Activated CD4-positive, alpha-beta memory T cell treated with anti-CD3 and anti-CD28 coated beads, Interleukin-2, amount 10 ng/mL, durations not matched to agents 7 days and 5 days (primary cell): Measurements from ENCODE around the gene GAS2L2. TPM values are rescaled to one million over a fixed set of nuclear protein-coding genes. Genes with fewer than 3 reads are reported as not detected.
"Not testable (repeated sequence)": the region's sequence is repeated elsewhere in the genome, so short reads cannot be mapped to it uniquely, and the experiment has no call there.

Experiments
- CTCF ChIA-PET: fragments of 350-600 bp; sonication (Branson Sonifier 250); formaldehyde crosslinking; loops from one replicate; lab custom pipeline; 2021; ENCODE audit warnings: antibody characterized with exemption, inconsistent platforms; lab: Charles Lee
- POLR2A ChIA-PET: fragments of 350-600 bp; sonication (Branson Sonifier 250); formaldehyde crosslinking; loops from one replicate; lab custom pipeline; 2021; ENCODE audit warnings: antibody characterized with exemption; lab: Charles Lee
- DNase-seq: peaks from one replicate; pipeline ENCODE4 v3.0.0-alpha.2; 2020
- H3K27ac Mint-ChIP-seq: one replicate; pipeline ENCODE4 v1.8.0; 2021; ENCODE audit warnings: mild to moderate bottlenecking, mixed read lengths
- H3K27me3 Mint-ChIP-seq: one replicate; pipeline ENCODE4 v1.8.0; 2021; ENCODE audit warnings: mixed read lengths
- H3K36me3 Mint-ChIP-seq: one replicate; pipeline ENCODE4 v1.8.0; 2021; ENCODE audit warnings: low read depth, mixed read lengths
- H3K4me1 Mint-ChIP-seq: one replicate; pipeline ENCODE4 v1.8.0; 2021; ENCODE audit warnings: mixed read lengths
- H3K4me3 Mint-ChIP-seq: one replicate; pipeline ENCODE4 v1.8.0; 2021; ENCODE audit warnings: mild to moderate bottlenecking, mixed read lengths
- H3K9me3 Mint-ChIP-seq: one replicate; pipeline ENCODE4 v1.8.0; 2021; ENCODE audit warnings: mixed read lengths
- total RNA-seq, 2 experiments: library from RNA; stranded (reverse); gene quantifications; one replicate each; pipeline ENCODE4 v1.2.3, GENCODE V29; 2021

The GAS2L2 gene
- total RNA-seq, 2 experiments from 2014 or later: not detected

DNA sequence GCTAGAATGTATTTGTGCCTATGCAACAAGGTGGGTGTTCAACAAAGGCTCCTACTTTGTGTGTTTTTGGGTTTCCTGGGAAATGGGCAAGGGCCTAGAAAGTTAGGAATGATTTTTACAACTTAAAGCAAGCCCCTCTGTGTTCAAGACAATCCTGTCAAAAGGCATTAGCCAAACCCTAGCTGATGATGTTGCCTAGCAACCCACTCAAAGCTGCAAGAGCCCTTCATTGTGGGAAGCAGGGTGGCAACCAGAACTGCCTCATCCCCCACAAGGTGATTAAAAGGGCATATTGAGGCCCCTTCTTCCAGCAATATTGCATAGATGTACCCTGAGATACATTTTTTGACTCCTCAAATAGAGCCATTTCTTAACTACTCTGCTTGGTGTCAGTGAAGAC, 37.6 kb downstream of the GAS2L2 start:
- no peaks in the 10 kb centered on the region for H3K27me3 Mint-ChIP-seq
- H3K4me1 Mint-ChIP-seq: peaks cover 3% of the 10 kb centered on the region
- ChIA-PET CTCF (no interaction called here), POLR2A (no interaction called here)
- H3K27ac Mint-ChIP-seq: no peak overlapping the region
- no peaks in the 10 kb centered on the region for H3K9me3 Mint-ChIP-seq
- H3K4me3 Mint-ChIP-seq: no peak overlapping the region
- H3K36me3 Mint-ChIP-seq: peaks cover 30% of the 10 kb centered on the region
- DNase-seq: no peak

DNA sequence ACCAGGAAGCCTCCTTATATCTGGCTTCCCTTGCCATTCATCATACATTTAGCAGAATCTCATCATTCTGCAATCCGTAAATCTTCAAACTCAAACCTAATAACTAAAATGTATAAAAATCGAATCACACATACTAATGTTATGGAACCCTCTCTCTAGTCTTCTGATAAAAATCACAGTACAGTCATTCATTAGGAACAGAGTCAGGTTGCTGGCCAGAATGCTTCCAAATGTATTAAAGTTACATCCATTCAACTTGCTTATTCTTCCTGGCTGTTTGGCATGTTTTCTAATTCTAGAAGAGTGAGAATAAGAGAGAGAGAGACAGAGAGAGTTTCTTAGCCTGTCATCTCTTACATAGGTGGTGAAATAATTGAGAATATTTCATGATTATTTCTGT, 38.1 kb downstream of the GAS2L2 start:
- H3K36me3 Mint-ChIP-seq: peaks cover 31% of the 10 kb centered on the region
- ChIA-PET POLR2A (no interaction called here), CTCF (no interaction called here)
- H3K9me3 Mint-ChIP-seq: no peaks in the 10 kb centered on the region
- no peak for DNase-seq
- H3K27ac Mint-ChIP-seq: no peak overlapping the region
- no peak overlapping the region for H3K4me3 Mint-ChIP-seq
- H3K27me3 Mint-ChIP-seq: no peaks in the 10 kb centered on the region
- H3K4me1 Mint-ChIP-seq: peaks cover 3% of the 10 kb centered on the region

GRCh38 chr17:35713069-35713728, 39.8 kb downstream of the GAS2L2 start:
- Mint-ChIP-seq H3K36me3 (peaks cover 28% of the 10 kb centered on the region), H3K27ac (no peak overlapping the region), H3K9me3 (no peaks in the 10 kb centered on the region), H3K27me3 (no peaks in the 10 kb centered on the region), H3K4me3 (no peak overlapping the region), H3K4me1 (peaks cover 10% of the 10 kb centered on the region)
- ChIA-PET POLR2A (interaction anchor here (1.0 kb wide), 1 partner anchor 23 kb away, joined by 3 read pairs; no protein-coding TSS in a partner anchor), CTCF (no interaction called here)
- DNase-seq: no peak

- Mint-ChIP-seq H3K27me3 (no peaks in the 10 kb centered on the region), H3K36me3 (peaks cover 24% of the 10 kb centered on the region), H3K27ac (no peak overlapping the region), H3K4me1 (peaks cover 14% of the 10 kb centered on the region), H3K9me3 (no peaks in the 10 kb centered on the region), H3K4me3 (no peak overlapping the region)
- POLR2A ChIA-PET: no interaction called here
- CTCF ChIA-PET: interaction anchor here (2.4 kb wide), 1 partner anchor 36 kb away, joined by 6 read pairs; no protein-coding TSS in a partner anchor
- no peak for DNase-seq
Measured at GRCh38 chr17:35710950-35711349, 42.1 kb downstream of the GAS2L2 start.

GRCh38 chr17:35709874-35710273, 43.2 kb downstream of the GAS2L2 start:
- H3K4me1 Mint-ChIP-seq: peaks cover 14% of the 10 kb centered on the region
- H3K27me3 Mint-ChIP-seq: no peaks in the 10 kb centered on the region
- H3K27ac Mint-ChIP-seq: no peak overlapping the region
- no peaks in the 10 kb centered on the region for H3K9me3 Mint-ChIP-seq
- ChIA-PET CTCF (interaction anchor here (1.1 to 2.4 kb wide), 2 partner anchors 25 to 37 kb away, joined by 3 to 6 read pairs; no protein-coding TSS in a partner anchor), POLR2A (no interaction called here)
- no peak for DNase-seq
- H3K36me3 Mint-ChIP-seq: peaks cover 24% of the 10 kb centered on the region
- no peak overlapping the region for H3K4me3 Mint-ChIP-seq

DNA sequence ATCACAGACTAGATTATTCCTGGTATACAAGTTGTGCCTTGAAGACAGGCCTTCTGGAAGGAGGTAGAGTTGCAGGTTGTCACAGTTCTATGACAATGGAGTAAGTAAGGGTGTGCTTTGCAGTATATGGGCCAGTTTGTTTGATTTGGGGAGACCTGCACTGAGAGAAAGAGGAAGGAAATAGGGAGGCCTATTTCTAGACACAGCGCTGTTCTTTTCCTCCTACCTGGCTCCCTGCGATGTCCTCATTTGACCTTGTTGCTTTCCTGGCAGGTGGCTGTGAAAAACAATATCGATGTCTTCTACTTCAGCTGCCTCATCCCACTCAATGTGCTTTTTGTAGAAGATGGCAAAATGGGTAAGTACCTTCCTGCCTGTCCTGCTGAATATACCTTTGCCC, 44.1 kb downstream of the GAS2L2 start:
- no peak overlapping the region for H3K27ac Mint-ChIP-seq
- H3K9me3 Mint-ChIP-seq: no peaks in the 10 kb centered on the region
- peaks cover 14% of the 10 kb centered on the region for H3K4me1 Mint-ChIP-seq
- peaks cover 24% of the 10 kb centered on the region for H3K36me3 Mint-ChIP-seq
- CTCF ChIA-PET: interaction anchor here (1.1 to 2.4 kb wide), 2 partner anchors 24 to 38 kb away, joined by 3 to 6 read pairs; no protein-coding TSS in a partner anchor
- H3K4me3 Mint-ChIP-seq: no peak overlapping the region
- POLR2A ChIA-PET: interaction anchor here (0.6 to 1.6 kb wide), 2 partner anchors 9 to 131 kb away, joined by 3 read pairs; partner anchors contain the start of gene PEX12
- no peak for DNase-seq
- no peaks in the 10 kb centered on the region for H3K27me3 Mint-ChIP-seq

DNA sequence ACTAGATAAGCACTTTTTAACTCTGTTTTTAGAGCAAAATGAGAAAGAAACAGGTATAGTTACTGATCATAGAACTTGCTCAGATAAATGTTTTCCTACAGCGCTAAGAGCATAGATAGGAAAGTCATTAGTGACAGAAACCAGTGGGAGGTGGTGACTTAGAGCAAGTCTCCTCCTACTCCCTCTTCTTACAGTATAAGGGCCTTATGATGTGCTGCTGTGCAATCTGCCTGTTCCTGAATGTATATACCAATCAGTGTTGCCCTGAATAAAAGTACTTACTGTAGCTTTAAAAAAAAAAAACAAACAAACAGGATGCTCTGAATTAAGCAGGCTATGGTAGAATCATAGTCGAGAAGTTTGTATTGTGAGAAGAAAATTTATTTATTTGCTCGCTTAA, 44.9 kb downstream of the GAS2L2 start:
- no peak for DNase-seq
- no peaks in the 10 kb centered on the region for H3K9me3 Mint-ChIP-seq
- H3K4me3 Mint-ChIP-seq: no peak overlapping the region
- H3K27ac Mint-ChIP-seq: no peak overlapping the region
- ChIA-PET POLR2A (interaction anchor here (0.6 to 1.6 kb wide), 2 partner anchors 10 to 130 kb away, joined by 3 read pairs; partner anchors contain the start of gene PEX12), CTCF (no interaction called here)
- peaks cover 14% of the 10 kb centered on the region for H3K4me1 Mint-ChIP-seq
- no peaks in the 10 kb centered on the region for H3K27me3 Mint-ChIP-seq
- H3K36me3 Mint-ChIP-seq: peaks cover 28% of the 10 kb centered on the region

DNA sequence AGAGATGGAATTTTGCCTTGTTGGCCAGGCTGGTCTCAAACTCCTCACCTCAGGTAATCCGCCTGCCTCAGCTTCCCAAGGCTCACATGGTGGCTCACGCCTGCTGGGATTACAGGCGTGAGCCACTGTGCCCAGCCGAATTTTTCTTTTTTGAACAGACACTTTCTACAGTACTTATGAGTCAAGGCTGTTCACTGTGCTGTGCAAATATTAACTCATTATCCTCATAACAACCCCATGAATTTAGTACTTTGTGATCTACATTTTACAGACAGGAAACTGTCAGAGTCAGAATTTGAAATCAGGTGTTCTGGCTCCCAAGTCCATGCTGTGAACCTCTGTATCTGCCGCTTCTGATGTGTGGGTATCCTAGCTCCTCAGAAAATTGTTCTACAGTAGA, 47.3 kb downstream of the GAS2L2 start:
- no peak for DNase-seq
- H3K4me3 Mint-ChIP-seq: no peak overlapping the region
- H3K9me3 Mint-ChIP-seq: no peaks in the 10 kb centered on the region
- H3K27ac Mint-ChIP-seq: no peak overlapping the region
- no peaks in the 10 kb centered on the region for H3K27me3 Mint-ChIP-seq
- ChIA-PET CTCF (no interaction called here), POLR2A (no interaction called here)
- peaks cover 13% of the 10 kb centered on the region for H3K4me1 Mint-ChIP-seq
- peaks cover 38% of the 10 kb centered on the region for H3K36me3 Mint-ChIP-seq

DNA sequence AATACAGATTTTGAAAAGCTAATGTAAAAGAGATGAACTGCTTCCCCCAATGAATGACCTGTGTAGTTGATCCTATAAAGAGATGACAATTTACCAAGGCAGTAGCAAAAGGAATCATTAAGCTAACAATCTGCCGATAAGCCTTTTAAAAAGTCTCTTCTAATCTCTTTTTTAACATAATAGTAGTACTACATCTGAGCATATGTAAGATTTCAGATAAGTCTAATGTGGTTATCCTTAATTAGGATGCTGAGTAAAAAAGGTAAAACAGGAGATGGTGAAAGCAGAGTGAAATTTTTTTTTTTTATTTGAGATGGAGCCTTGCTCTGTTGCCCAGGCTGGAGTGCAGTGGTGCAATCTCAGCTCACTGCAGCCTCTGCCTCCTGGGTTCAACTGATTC, 47.8 kb downstream of the GAS2L2 start:
- CTCF ChIA-PET: no interaction called here
- Mint-ChIP-seq H3K36me3 (peaks cover 33% of the 10 kb centered on the region), H3K4me1 (peaks cover 13% of the 10 kb centered on the region)

GRCh38 chr17:35703308-35703707, 49.7 kb downstream of the GAS2L2 start:
- H3K36me3 Mint-ChIP-seq: peaks cover 24% of the 10 kb centered on the region
- POLR2A ChIA-PET: not testable (repeated sequence)

More for the DNA sequence above, 47.8 kb downstream of the GAS2L2 start:
- H3K27me3 Mint-ChIP-seq: no peaks in the 10 kb centered on the region
- no peaks in the 10 kb centered on the region for H3K9me3 Mint-ChIP-seq
- no peak overlapping the region for H3K4me3 Mint-ChIP-seq
- DNase-seq: no peak
- POLR2A ChIA-PET: interaction anchor here (1.1 kb wide), 1 partner anchor 9 kb away, joined by 3 read pairs; no protein-coding TSS in a partner anchor
- no peak overlapping the region for H3K27ac Mint-ChIP-seq

GRCh38 chr17:35701491-35701890, 51.5 kb downstream of the GAS2L2 start:
- Mint-ChIP-seq H3K4me1 (peaks cover 5% of the 10 kb centered on the region), H3K27me3 (no peaks in the 10 kb centered on the region), H3K4me3 (no peak overlapping the region), H3K9me3 (no peaks in the 10 kb centered on the region), H3K27ac (no peak overlapping the region), H3K36me3 (peaks cover 31% of the 10 kb centered on the region)
- ChIA-PET POLR2A (no interaction called here), CTCF (interaction anchor here (1.1 kb wide), 1 partner anchor 62 kb away, joined by 3 read pairs; no protein-coding TSS in a partner anchor)
- DNase-seq: no peak

More at GRCh38 chr17:35703308-35703707, 49.7 kb downstream of the GAS2L2 start:
- H3K27me3 Mint-ChIP-seq, H3K9me3 Mint-ChIP-seq, DNase-seq, CTCF ChIA-PET, H3K27ac Mint-ChIP-seq, H3K4me1 Mint-ChIP-seq, H3K4me3 Mint-ChIP-seq: not testable (repeated sequence)

DNA sequence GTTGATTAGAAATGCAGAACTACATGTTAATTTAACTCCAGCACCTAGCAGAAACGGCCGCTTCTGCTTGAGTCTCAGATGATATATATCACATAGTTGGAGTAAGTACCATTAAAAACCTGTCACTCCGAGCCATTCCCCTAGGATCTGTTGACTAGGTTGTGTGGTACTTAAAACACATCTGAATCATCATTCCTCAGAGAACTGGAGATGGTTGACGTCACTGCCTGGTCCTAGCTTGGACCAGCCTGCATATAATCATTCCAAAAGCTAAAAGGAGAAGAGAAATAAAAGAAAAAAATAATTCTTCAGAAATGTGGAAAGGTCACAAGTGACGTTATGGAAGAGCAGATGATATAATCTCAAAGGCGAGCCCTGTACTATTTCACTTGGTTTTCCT, 52.9 kb downstream of the GAS2L2 start:
- ChIA-PET POLR2A (interaction anchor here (0.6 kb wide), 1 partner anchor 82 kb away, joined by 3 read pairs; no protein-coding TSS in a partner anchor), CTCF (no interaction called here)
- Mint-ChIP-seq H3K4me3 (no peak overlapping the region), H3K27me3 (no peaks in the 10 kb centered on the region), H3K4me1 (peaks cover 5% of the 10 kb centered on the region), H3K36me3 (peaks cover 40% of the 10 kb centered on the region), H3K9me3 (no peaks in the 10 kb centered on the region), H3K27ac (no peak overlapping the region)
- DNase-seq: no peak

GRCh38 chr17:35698800-35699199, 54.2 kb downstream of the GAS2L2 start:
- DNase-seq: no peak
- Mint-ChIP-seq H3K27me3 (no peaks in the 10 kb centered on the region), H3K4me3 (no peak overlapping the region), H3K9me3 (no peaks in the 10 kb centered on the region), H3K36me3 (peaks cover 43% of the 10 kb centered on the region), H3K4me1 (peaks cover 5% of the 10 kb centered on the region), H3K27ac (no peak overlapping the region)
- ChIA-PET POLR2A (no interaction called here), CTCF (interaction anchor here (0.7 kb wide), 1 partner anchor 66 kb away, joined by 3 read pairs; no protein-coding TSS in a partner anchor)
